Kidney (tissue), 14 donors: ENCODE results near the gene MVD. TPM values are rescaled to one million over a fixed set of nuclear protein-coding genes. Genes with fewer than 3 reads are reported as not detected.

Source experiments
- DNase-seq, 5 donors: peaks; one replicate each; pipeline ENCODE4 v3.0.0-alpha.2; 2013 to 2020
- FAIRE-seq: peaks from 2 replicates; lab custom pipeline; 2012; peaks lifted over from hg19 to GRCh38; lab: Jason Lieb, UNC
- H3K27ac ChIP-seq, 2 donors: one replicate each; pipeline ENCODE4 v1.7.0; 2013; ENCODE audit warnings: low read depth in 2 of 2, low read length in 2 of 2, inconsistent platforms in 1 of 2
- H3K27me3 ChIP-seq: one replicate; pipeline ENCODE4 v1.7.1; 2013; ENCODE audit warnings: low read length, inconsistent platforms; ENCODE audit not compliant: control insufficient read depth, insufficient read depth
- H3K36me3 ChIP-seq, 3 donors: one replicate each; pipeline versions ENCODE4 v1.7.0 to v1.7.1; 2013; ENCODE audit warnings: low read length in 3 of 3, control low read depth in 1 of 3, inconsistent platforms in 1 of 3; ENCODE audit not compliant: insufficient read depth in 3 of 3, control insufficient read depth in 2 of 3
- H3K4me1 ChIP-seq, 3 donors: one replicate each; pipeline versions ENCODE4 v1.7.0 to v1.7.1; 2013; ENCODE audit warnings: low read length in 3 of 3, inconsistent platforms in 1 of 3, low read depth in 1 of 3; ENCODE audit not compliant: control insufficient read depth in 2 of 3, insufficient read depth in 2 of 3
- H3K4me3 ChIP-seq, 3 donors: one replicate each; pipeline versions ENCODE4 v1.7.0 to v1.8.1; 2013; ENCODE audit warnings: low read length in 3 of 3, control low read depth in 1 of 3, inconsistent platforms in 1 of 3
- H3K9ac ChIP-seq, 3 donors: one replicate each; pipeline versions ENCODE4 v1.7.0 to v1.7.1; 2013; ENCODE audit warnings: low read length in 3 of 3, control low read depth in 1 of 3, inconsistent platforms in 1 of 3
- H3K9me3 ChIP-seq, 3 donors: one replicate each; pipeline versions ENCODE4 v1.7.0 to v1.7.1; 2013; ENCODE audit warnings: low read length in 3 of 3, control low read depth in 1 of 3, inconsistent platforms in 1 of 3; ENCODE audit not compliant: control insufficient read depth in 2 of 3, insufficient read depth in 1 of 3
- intact Hi-C: fragments of 100-400 bp; cut with DNase I; formaldehyde crosslinking; loops from one replicate; pipeline ENCODE4 v1.11.1; 2022
- polyA plus RNA-seq: library from polyadenylated mRNA; stranded (reverse); fragments of 350-450 nt; fragmentation: Illumina TruSeq; extraction: RNeasy Lipid Tissue Mini Kit (QIAGEN cat#74804); gene quantifications from one replicate; pipeline ENCODE4 v1.2.3, GENCODE V29; 2014; ENCODE audit warnings: low read depth, low replicate concordance; ENCODE audit not compliant: insufficient read depth
- total RNA-seq: library from RNA; stranded (reverse); fragmentation: NEBNext Ultra II Directional; extraction: Animal tissue kit (Norgen Biotek cat#: 25700); gene quantifications from one replicate; pipeline ENCODE4 v1.2.1, GENCODE V29; 2021
- TF ChIP-seq, protein P1 (sequence below): IDR thresholded peaks from 3 replicates; pipeline ENCODE4 v1.5.1; 2012; ENCODE audit warnings: mild to moderate bottlenecking, moderate library complexity, borderline replicate concordance; ENCODE audit not compliant: insufficient read depth; ENCODE audit errors: extremely low read depth
- donor health status: control.
- donor health status: control.
- donor health status: control.
- donor health status: control.
- donor health status: control.
- donor health status: DM: yes; HTN: yes; CAD: no.
- donor health status: Normal renal cell carcinoma (clear cell type).

MVD gene
- total and polyA plus RNA-seq, 2 donors from 2014 or later = 35.4 to 48.9 TPM

DNA sequence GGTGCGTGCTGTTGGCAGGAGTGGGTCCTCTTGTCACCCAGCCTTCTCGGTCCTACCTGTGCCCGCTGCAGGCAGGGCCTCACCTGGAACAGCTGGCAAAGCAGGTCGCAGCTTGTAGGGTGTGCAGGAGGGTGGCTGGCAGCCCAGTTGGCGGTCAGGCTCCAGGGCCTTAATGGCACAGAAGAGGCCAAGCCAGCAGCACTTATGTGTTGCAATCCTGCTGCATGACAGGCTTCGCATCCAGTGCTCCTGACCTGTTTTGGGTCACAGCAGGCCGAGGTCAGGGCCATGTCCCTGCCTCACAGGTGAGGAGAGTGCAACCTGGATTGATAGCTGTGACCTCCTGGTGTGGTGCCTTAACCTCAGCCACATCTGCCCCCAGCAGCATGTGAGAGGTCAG, 60.8 kb downstream of the MVD start:
- DNase-seq (no peak), FAIRE-seq (no peak)
- Histone ChIP-seq H3K27me3 (no peaks in the 10 kb centered on the region), H3K36me3 (peaks cover 3 to 30% (median 29%) of the 10 kb centered on the region in 3 donors), H3K4me3 (no peak overlapping the region), H3K9me3 (no peaks in the 10 kb centered on the region), H3K27ac (no peak overlapping the region), H3K9ac (no peak overlapping the region), H3K4me1 (peaks cover 0 to 3% (median 0%) of the 10 kb centered on the region in 3 donors)
- intact Hi-C loops = no loop called here
- TF ChIP-seq, protein P1, sequence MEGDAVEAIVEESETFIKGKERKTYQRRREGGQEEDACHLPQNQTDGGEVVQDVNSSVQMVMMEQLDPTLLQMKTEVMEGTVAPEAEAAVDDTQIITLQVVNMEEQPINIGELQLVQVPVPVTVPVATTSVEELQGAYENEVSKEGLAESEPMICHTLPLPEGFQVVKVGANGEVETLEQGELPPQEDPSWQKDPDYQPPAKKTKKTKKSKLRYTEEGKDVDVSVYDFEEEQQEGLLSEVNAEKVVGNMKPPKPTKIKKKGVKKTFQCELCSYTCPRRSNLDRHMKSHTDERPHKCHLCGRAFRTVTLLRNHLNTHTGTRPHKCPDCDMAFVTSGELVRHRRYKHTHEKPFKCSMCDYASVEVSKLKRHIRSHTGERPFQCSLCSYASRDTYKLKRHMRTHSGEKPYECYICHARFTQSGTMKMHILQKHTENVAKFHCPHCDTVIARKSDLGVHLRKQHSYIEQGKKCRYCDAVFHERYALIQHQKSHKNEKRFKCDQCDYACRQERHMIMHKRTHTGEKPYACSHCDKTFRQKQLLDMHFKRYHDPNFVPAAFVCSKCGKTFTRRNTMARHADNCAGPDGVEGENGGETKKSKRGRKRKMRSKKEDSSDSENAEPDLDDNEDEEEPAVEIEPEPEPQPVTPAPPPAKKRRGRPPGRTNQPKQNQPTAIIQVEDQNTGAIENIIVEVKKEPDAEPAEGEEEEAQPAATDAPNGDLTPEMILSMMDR = no peak

Other genes starting within 250 kb of the MVD start
- 9.2 TPM for gene ZFPM1, start 209.8 kb downstream of the MVD start, total RNA-seq
- gene ZFPM1, start 209.8 kb downstream of the MVD start, polyA plus RNA-seq = 1.9 TPM
- 38.2 TPM for gene ZC3H18, start 92.7 kb downstream of the MVD start, total RNA-seq
- gene ZC3H18, start 92.7 kb downstream of the MVD start, polyA plus RNA-seq = 11.4 TPM
- not detected for gene IL17C, start 24.5 kb downstream of the MVD start, total RNA-seq
- gene IL17C, start 24.5 kb downstream of the MVD start, polyA plus RNA-seq = not detected
- 395 TPM for gene CYBA, start 12.0 kb downstream of the MVD start, total RNA-seq
- gene CYBA, start 12.0 kb downstream of the MVD start, polyA plus RNA-seq = 263 TPM
- gene SNAI3, start 23.4 kb upstream of the MVD start, total RNA-seq = 2.3 TPM
- 0.75 TPM for gene SNAI3, start 23.4 kb upstream of the MVD start, polyA plus RNA-seq
- gene RNF166, start 43.3 kb upstream of the MVD start, total RNA-seq = 31.4 TPM
- 16.3 TPM for gene RNF166, start 43.3 kb upstream of the MVD start, polyA plus RNA-seq
- 18.8 TPM for gene CTU2, start 43.4 kb upstream of the MVD start, total RNA-seq
- 11.1 TPM for gene CTU2, start 43.4 kb upstream of the MVD start, polyA plus RNA-seq
- 124 TPM for gene PIEZO1, start 122.1 kb upstream of the MVD start, total RNA-seq
- gene PIEZO1, start 122.1 kb upstream of the MVD start, polyA plus RNA-seq = 103 TPM
- 1.5 TPM for gene CDT1, start 140.7 kb upstream of the MVD start, total RNA-seq
- 0.56 TPM for gene CDT1, start 140.7 kb upstream of the MVD start, polyA plus RNA-seq
- gene APRT, start 148.8 kb upstream of the MVD start, total RNA-seq = 105 TPM
- gene APRT, start 148.8 kb upstream of the MVD start, polyA plus RNA-seq = 204 TPM
- 37.2 TPM for gene GALNS, start 193.9 kb upstream of the MVD start, total RNA-seq
- gene GALNS, start 193.9 kb upstream of the MVD start, polyA plus RNA-seq = 15.8 TPM
- gene TRAPPC2L, start 194.0 kb upstream of the MVD start, total RNA-seq = 48.3 TPM
- 155 TPM for gene TRAPPC2L, start 194.0 kb upstream of the MVD start, polyA plus RNA-seq
- not detected for gene PABPN1L, start 203.6 kb upstream of the MVD start, total RNA-seq
- not detected for gene PABPN1L, start 203.6 kb upstream of the MVD start, polyA plus RNA-seq